Measurements from ENCODE around the gene PIN1. TPM values are rescaled to one million over a fixed set of nuclear protein-coding genes. Genes with fewer than 3 reads are reported as not detected.

The PIN1 gene
- total RNA-seq, 3 donors from 2014 or later (not counting 1 experiment from before 2014, with no cell fraction given) = 68.3 to 82.6 (median 74.8) TPM

GRCh38 chr19:9828551-9829063 lies 6.5 kb upstream of the PIN1 start:
- Mint-ChIP-seq H3K4me1 (peaks cover 12 to 32% of the 10 kb centered on the region in 2 donors), H3K27me3 (ENCODE audit: low read depth in 2 of 2) (no peaks in the 10 kb centered on the region), H3K36me3 (no peaks in the 10 kb centered on the region), H3K27ac (peak overlapping the region; percentile 97), H3K9me3 (no peaks in the 10 kb centered on the region), H3K4me3 (peak overlapping the region; percentile 100)
- DNase-seq (no peak), ATAC-seq (no peak)
- Histone ChIP-seq H3K27me3 (ENCODE audit: control insufficient read depth, insufficient read depth, low read length) (no peaks in the 10 kb centered on the region), H3K4me3 (ENCODE audit: low read length) (peak overlapping the region; percentile 94), H3K9me3 (ENCODE audit: control insufficient read depth, insufficient read depth, low read length) (no peaks in the 10 kb centered on the region), H3K27ac (ENCODE audit: low read length) (no peak overlapping the region), H3K36me3 (ENCODE audit: control insufficient read depth, insufficient read depth, low read length) (no peaks in the 10 kb centered on the region), H3K4me1 (ENCODE audit: control insufficient read depth, insufficient read depth, low read length) (peaks cover 19% of the 10 kb centered on the region)
- WGBS (ENCODE audit: insufficient coverage) = 44% methylated on average over 13 of the region's 13 CpGs
- no peak for TF ChIP-seq CTCF (IDR thresholded peaks at IDR 0.05)
- intact Hi-C loops (cut with micrococcal nuclease) = no loop called here

- Histone ChIP-seq H3K27me3 (ENCODE audit: control insufficient read depth, insufficient read depth, low read length) (no peaks in the 10 kb centered on the region), H3K9me3 (ENCODE audit: control insufficient read depth, insufficient read depth, low read length) (no peaks in the 10 kb centered on the region), H3K36me3 (ENCODE audit: control insufficient read depth, insufficient read depth, low read length) (peaks cover 10% of the 10 kb centered on the region), H3K4me3 (ENCODE audit: low read length) (peak overlapping the region; percentile 59), H3K4me1 (ENCODE audit: control insufficient read depth, insufficient read depth, low read length) (peaks cover 17% of the 10 kb centered on the region), H3K27ac (ENCODE audit: low read length) (peak overlapping the region; percentile 70)
- intact Hi-C loops (cut with micrococcal nuclease) = no loop called here
- no peaks in the 10 kb centered on the region for H3K9me3 Mint-ChIP-seq
- WGBS (ENCODE audit: insufficient coverage) = 81% methylated on average over 6 of the region's 6 CpGs
- no peaks in the 10 kb centered on the region for H3K36me3 Mint-ChIP-seq
- no peak for ATAC-seq
- peaks cover 12 to 22% of the 10 kb centered on the region in 2 donors for H3K4me1 Mint-ChIP-seq
- H3K4me3 Mint-ChIP-seq = peak overlapping the region; percentile 85
- no peak for TF ChIP-seq CTCF (IDR thresholded peaks at IDR 0.05)
- no peaks in the 10 kb centered on the region for H3K27me3 Mint-ChIP-seq (ENCODE audit: low read depth in 2 of 2)
- no peak for DNase-seq
- H3K27ac Mint-ChIP-seq = peak overlapping the region; percentile 85 to 89
Observed at GRCh38 chr19:9834307-9834725, 802 bp upstream of the PIN1 start.

- ATAC-seq = no peak
- Histone ChIP-seq H3K9me3 (ENCODE audit: control insufficient read depth, insufficient read depth, low read length) (no peaks in the 10 kb centered on the region), H3K4me3 (ENCODE audit: low read length) (peak overlapping the region; percentile 55), H3K36me3 (ENCODE audit: control insufficient read depth, insufficient read depth, low read length) (peaks cover 20% of the 10 kb centered on the region), H3K4me1 (ENCODE audit: control insufficient read depth, insufficient read depth, low read length) (peaks cover 17% of the 10 kb centered on the region), H3K27me3 (ENCODE audit: control insufficient read depth, insufficient read depth, low read length) (no peaks in the 10 kb centered on the region), H3K27ac (ENCODE audit: low read length) (peak overlapping the region; percentile 11)
- Mint-ChIP-seq H3K36me3 (no peaks in the 10 kb centered on the region), H3K9me3 (no peaks in the 10 kb centered on the region), H3K27ac (peak overlapping the region; percentile 50 to 89), H3K4me1 (peaks cover 12 to 22% of the 10 kb centered on the region in 2 donors), H3K27me3 (ENCODE audit: low read depth in 2 of 2) (no peaks in the 10 kb centered on the region), H3K4me3 (peak overlapping the region; percentile 85)
- intact Hi-C loops (cut with micrococcal nuclease) = loop anchor here (1.0 to 5.0 kb wide), 2 partner anchors 16 to 48 kb away; partner anchors contain the start of gene FBXL12
- 3% methylated on average over 28 of the region's 28 CpGs for WGBS (ENCODE audit: insufficient coverage)
- TF ChIP-seq CTCF (IDR thresholded peaks at IDR 0.05) = no peak
- DNase-seq = peak in 1 of 2 donors; percentile 20
Observed at GRCh38 chr19:9835507-9835949, 410 bp downstream of the PIN1 start.

GRCh38 chr19:9836021-9836420 lies 903 bp downstream of the PIN1 start:
- Mint-ChIP-seq H3K27me3 (ENCODE audit: low read depth in 2 of 2) (no peaks in the 10 kb centered on the region), H3K4me3 (peak overlapping the region; percentile 85), H3K9me3 (no peaks in the 10 kb centered on the region), H3K36me3 (no peaks in the 10 kb centered on the region), H3K4me1 (peaks cover 12 to 22% of the 10 kb centered on the region in 2 donors), H3K27ac (peak overlapping the region; percentile 50 to 59)
- Histone ChIP-seq H3K4me3 (ENCODE audit: low read length) (peak overlapping the region; percentile 55), H3K27me3 (ENCODE audit: control insufficient read depth, insufficient read depth, low read length) (no peaks in the 10 kb centered on the region), H3K4me1 (ENCODE audit: control insufficient read depth, insufficient read depth, low read length) (peaks cover 17% of the 10 kb centered on the region), H3K27ac (ENCODE audit: low read length) (no peak overlapping the region), H3K9me3 (ENCODE audit: control insufficient read depth, insufficient read depth, low read length) (no peaks in the 10 kb centered on the region), H3K36me3 (ENCODE audit: control insufficient read depth, insufficient read depth, low read length) (peaks cover 24% of the 10 kb centered on the region)
- no peak for TF ChIP-seq CTCF (IDR thresholded peaks at IDR 0.05)
- intact Hi-C loops (cut with micrococcal nuclease) = loop anchor here (5.0 kb wide), 1 partner anchor 49 kb away; no protein-coding TSS in a partner anchor
- 16% methylated on average over 5 of the region's 5 CpGs for WGBS (ENCODE audit: insufficient coverage)
- ATAC-seq (no peak), DNase-seq (no peak)

Measured in natural killer cell (primary cell).